Neural progenitor cell (in vitro differentiated cells): ENCODE results near the gene CHD2. TPM values are rescaled to one million over a fixed set of nuclear protein-coding genes. Genes with fewer than 3 reads are reported as not detected.
A peak's percentile ranks its signal among the peaks of the same experiment; 100 is the strongest.
"Not testable (repeated sequence)": the region's sequence is repeated elsewhere in the genome, so short reads cannot be mapped to it uniquely, and the experiment has no call there.

Source experiments
- DNase-seq: peaks from one replicate; pipeline ENCODE4 v3.0.0-alpha.2; 2016; ENCODE audit warnings: low spot score
- H2AFZ ChIP-seq: fragments of 200-600 bp; sonication (generic); replicated peaks from 2 replicates; pipeline ENCODE4 v1.6.1; 2016; ENCODE audit warnings: antibody characterized with exemption
- H3F3A ChIP-seq: fragments of 200-600 bp; sonication (generic); 2 replicates; pipeline ENCODE4 v1.6.1; 2016; ENCODE audit warnings: antibody characterized with exemption, low read depth
- H3K27ac ChIP-seq: fragments of 200-600 bp; sonication (generic); 2 replicates; pipeline ENCODE4 v1.5.1; 2016; ENCODE audit warnings: mild to moderate bottlenecking
- H3K27me3 ChIP-seq: fragments of 200-600 bp; sonication (generic); 2 replicates; pipeline ENCODE4 v1.6.1; 2016; ENCODE audit warnings: mild to moderate bottlenecking, moderate library complexity
- H3K36me3 ChIP-seq: fragments of 200-600 bp; sonication (generic); 2 replicates; pipeline ENCODE4 v1.5.1; 2016
- H3K4me1 ChIP-seq: fragments of 200-600 bp; sonication (generic); 2 replicates; pipeline ENCODE4 v1.6.1; 2016; ENCODE audit warnings: mixed run types
- H3K4me2 ChIP-seq: fragments of 200-600 bp; sonication (generic); 2 replicates; pipeline ENCODE4 v1.6.1; 2016
- H3K4me3 ChIP-seq: fragments of 200-600 bp; sonication (generic); 2 replicates; pipeline ENCODE4 v1.5.1; 2016
- H3K79me2 ChIP-seq: fragments of 200-600 bp; sonication (generic); 2 replicates; pipeline ENCODE4 v1.6.1; 2016; ENCODE audit warnings: low read depth
- H3K9ac ChIP-seq: fragments of 200-600 bp; sonication (generic); 2 replicates; pipeline ENCODE4 v1.6.1; 2016
- H3K9me3 ChIP-seq: fragments of 200-600 bp; sonication (generic); 2 replicates; pipeline ENCODE4 v1.5.1; 2016; ENCODE audit warnings: low read depth
- H4K20me1 ChIP-seq: fragments of 200-600 bp; sonication (generic); 2 replicates; pipeline ENCODE4 v1.6.1; 2016; ENCODE audit warnings: low read depth
- H3K27ac Mint-ChIP-seq: 3 replicates; pipeline ENCODE4 v1.8.0; 2021; ENCODE audit warnings: mixed read lengths
- H3K27me3 Mint-ChIP-seq: 2 replicates; pipeline ENCODE4 v1.8.0; 2022; ENCODE audit warnings: low read depth, mild to moderate bottlenecking, inconsistent platforms, moderate library complexity, mixed read lengths; ENCODE audit not compliant: insufficient read depth
- H3K36me3 Mint-ChIP-seq: 3 replicates; pipeline ENCODE4 v1.8.0; 2021; ENCODE audit warnings: mixed read lengths
- H3K4me1 Mint-ChIP-seq: 3 replicates; pipeline ENCODE4 v1.8.0; 2021; ENCODE audit warnings: mixed read lengths
- H3K4me3 Mint-ChIP-seq: 3 replicates; pipeline ENCODE4 v1.8.0; 2021; ENCODE audit warnings: mild to moderate bottlenecking, moderate library complexity, mixed read lengths
- H3K9me3 Mint-ChIP-seq: 3 replicates; pipeline ENCODE4 v1.8.0; 2020; ENCODE audit warnings: mixed read lengths
- EZH2 ChIP-seq: fragments of 200-600 bp; sonication (generic); IDR thresholded peaks from 2 replicates; pipeline ENCODE4 v1.6.1; 2017; ENCODE audit warnings: antibody characterized with exemption, mild to moderate bottlenecking, moderate library complexity
- EZH2phosphoT487 ChIP-seq: fragments of 200-600 bp; sonication (generic); IDR thresholded peaks from 2 replicates; pipeline ENCODE4 v1.6.1; 2017; ENCODE audit warnings: antibody characterized with exemption
- total RNA-seq: library from RNA; depleted of rRNA; stranded (reverse); fragments of >200 nt; gene quantifications from 2 replicates; pipeline ENCODE4 v1.2.3, GENCODE V29; 2015; ENCODE audit warnings: low replicate concordance
- TF ChIP-seq, protein P1 (sequence below): fragments of 200-600 bp; sonication (generic); IDR thresholded peaks from 2 replicates; pipeline ENCODE4 v1.5.1; 2017; ENCODE audit warnings: antibody characterized with exemption, mild to moderate bottlenecking

The CHD2 gene
- total RNA-seq, 1 donor from 2014 or later = 128 TPM

DNA sequence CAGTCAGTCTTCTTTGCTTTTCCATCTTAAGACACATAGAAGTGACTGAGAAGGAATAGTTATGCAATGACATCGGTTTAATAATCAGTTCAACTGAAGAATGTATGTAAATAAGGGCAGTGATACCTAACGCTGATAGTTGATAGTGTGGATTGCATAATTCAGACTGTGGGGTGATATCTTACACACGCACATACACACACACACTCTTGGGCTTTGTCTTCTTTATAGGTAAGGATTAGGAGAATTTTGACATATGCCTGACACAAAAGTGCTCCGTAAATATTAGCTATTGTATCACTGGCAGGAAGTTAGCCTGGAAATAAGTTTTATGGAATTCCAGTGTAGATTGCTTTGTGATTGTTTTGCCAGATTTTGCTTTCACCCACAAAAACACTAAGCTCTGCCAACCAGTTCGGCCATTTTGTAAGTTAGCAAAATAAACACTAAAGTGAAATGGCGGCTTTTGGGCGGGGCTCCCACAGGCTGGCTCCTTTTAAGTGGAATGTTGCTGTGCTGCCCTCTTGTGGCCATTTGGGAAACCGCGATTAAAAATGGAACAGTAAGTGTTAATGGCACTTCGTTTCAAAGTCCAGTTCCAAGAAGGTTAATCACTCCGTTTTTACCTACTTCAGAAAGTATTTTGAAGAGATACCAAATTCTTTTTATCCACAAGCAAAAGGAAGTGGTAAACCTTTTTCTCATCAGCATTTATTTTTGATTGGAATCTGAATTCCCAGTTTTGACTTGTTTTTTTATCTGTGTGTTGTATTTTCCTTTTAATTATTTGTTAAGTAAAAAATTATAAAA lies 17.7 kb downstream of the CHD2 start:
- peaks cover 4% of the 10 kb centered on the region for H3K36me3 ChIP-seq
- no peaks in the 10 kb centered on the region for H3K9me3 ChIP-seq
- H3K27ac ChIP-seq = peak overlapping the region; percentile 86
- TF ChIP-seq EZH2phosphoT487 (no peak), EZH2 (no peak)
- TF ChIP-seq, protein P1, sequence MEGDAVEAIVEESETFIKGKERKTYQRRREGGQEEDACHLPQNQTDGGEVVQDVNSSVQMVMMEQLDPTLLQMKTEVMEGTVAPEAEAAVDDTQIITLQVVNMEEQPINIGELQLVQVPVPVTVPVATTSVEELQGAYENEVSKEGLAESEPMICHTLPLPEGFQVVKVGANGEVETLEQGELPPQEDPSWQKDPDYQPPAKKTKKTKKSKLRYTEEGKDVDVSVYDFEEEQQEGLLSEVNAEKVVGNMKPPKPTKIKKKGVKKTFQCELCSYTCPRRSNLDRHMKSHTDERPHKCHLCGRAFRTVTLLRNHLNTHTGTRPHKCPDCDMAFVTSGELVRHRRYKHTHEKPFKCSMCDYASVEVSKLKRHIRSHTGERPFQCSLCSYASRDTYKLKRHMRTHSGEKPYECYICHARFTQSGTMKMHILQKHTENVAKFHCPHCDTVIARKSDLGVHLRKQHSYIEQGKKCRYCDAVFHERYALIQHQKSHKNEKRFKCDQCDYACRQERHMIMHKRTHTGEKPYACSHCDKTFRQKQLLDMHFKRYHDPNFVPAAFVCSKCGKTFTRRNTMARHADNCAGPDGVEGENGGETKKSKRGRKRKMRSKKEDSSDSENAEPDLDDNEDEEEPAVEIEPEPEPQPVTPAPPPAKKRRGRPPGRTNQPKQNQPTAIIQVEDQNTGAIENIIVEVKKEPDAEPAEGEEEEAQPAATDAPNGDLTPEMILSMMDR = peak; percentile 98
- H3F3A ChIP-seq = peaks cover 64% of the 10 kb centered on the region
- no peak overlapping the region for H3K4me3 ChIP-seq
- no peak overlapping the region for H2AFZ ChIP-seq
- H4K20me1 ChIP-seq = peaks cover 52% of the 10 kb centered on the region
- peaks cover 100% of the 10 kb centered on the region for H3K79me2 ChIP-seq
- peak overlapping the region; percentile 17 for H3K4me2 ChIP-seq
- H3K4me3 Mint-ChIP-seq = peak overlapping the region; percentile 19
- peak overlapping the region; percentile 96 for H3K27ac Mint-ChIP-seq
- peaks cover 46% of the 10 kb centered on the region for H3K4me1 ChIP-seq
- peaks cover 3% of the 10 kb centered on the region for H3K9me3 Mint-ChIP-seq
- no peak overlapping the region for H3K9ac ChIP-seq
- H3K36me3 Mint-ChIP-seq = peaks cover 42% of the 10 kb centered on the region
- H3K27me3 Mint-ChIP-seq = no peaks in the 10 kb centered on the region
- no peaks in the 10 kb centered on the region for H3K27me3 ChIP-seq
- peaks cover 39% of the 10 kb centered on the region for H3K4me1 Mint-ChIP-seq
- peak; percentile 95 for DNase-seq

- H3K27me3 Mint-ChIP-seq = not testable (repeated sequence)
Observed at GRCh38 chr15:92918881-92919280, 18.8 kb downstream of the CHD2 start.

DNA sequence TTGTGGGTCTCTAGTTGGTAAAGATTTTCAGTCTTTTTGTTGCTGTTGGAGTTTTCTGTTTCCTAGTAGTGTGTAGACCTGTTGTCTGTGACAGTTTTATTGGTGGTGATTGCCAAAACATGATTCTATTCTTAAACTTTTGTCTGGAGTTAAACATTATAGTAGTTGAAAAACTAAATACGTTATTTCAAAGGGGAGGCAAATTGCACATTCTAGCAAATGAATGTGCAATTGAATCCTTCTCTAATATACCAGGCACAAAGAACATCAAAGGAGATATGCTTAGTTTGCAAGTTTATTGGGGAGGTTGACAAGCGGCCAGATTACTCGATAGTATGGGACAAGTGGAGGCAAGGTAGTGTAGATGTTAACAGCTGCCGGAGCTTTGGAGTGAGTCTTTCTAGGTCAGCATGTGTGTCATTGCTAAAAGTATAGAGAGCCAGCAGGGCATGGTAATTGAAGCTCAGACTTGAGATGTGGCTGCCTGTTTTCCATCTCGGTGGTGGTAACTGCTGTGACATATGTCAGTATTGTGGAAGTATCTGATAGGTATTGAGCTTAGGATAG lies 20.6 kb downstream of the CHD2 start:
- no peak overlapping the region for H3K4me3 ChIP-seq
- peaks cover 25% of the 10 kb centered on the region for H3K4me1 Mint-ChIP-seq
- no peak overlapping the region for H3K4me3 Mint-ChIP-seq
- H3K9ac ChIP-seq = no peak overlapping the region
- peaks cover 69% of the 10 kb centered on the region for H4K20me1 ChIP-seq
- peaks cover 31% of the 10 kb centered on the region for H3K4me1 ChIP-seq
- H3K79me2 ChIP-seq = peaks cover 100% of the 10 kb centered on the region
- H3K27me3 Mint-ChIP-seq = no peaks in the 10 kb centered on the region
- H3K4me2 ChIP-seq = no peak overlapping the region
- no peaks in the 10 kb centered on the region for H3K9me3 Mint-ChIP-seq
- H3F3A ChIP-seq = peaks cover 44% of the 10 kb centered on the region
- peaks cover 46% of the 10 kb centered on the region for H3K36me3 Mint-ChIP-seq
- DNase-seq = no peak
- no peaks in the 10 kb centered on the region for H3K27me3 ChIP-seq
- H3K36me3 ChIP-seq = peaks cover 6% of the 10 kb centered on the region
- no peak overlapping the region for H3K27ac Mint-ChIP-seq
- no peaks in the 10 kb centered on the region for H3K9me3 ChIP-seq
- H2AFZ ChIP-seq = no peak overlapping the region
- TF ChIP-seq, protein P1 = no peak
- TF ChIP-seq EZH2phosphoT487 = no peak
- no peak for TF ChIP-seq EZH2
- peak overlapping the region; percentile 23 for H3K27ac ChIP-seq

More at GRCh38 chr15:92918881-92919280, 18.8 kb downstream of the CHD2 start:
- not testable (repeated sequence) for H3K36me3 ChIP-seq, H3K4me3 Mint-ChIP-seq, H3K27me3 ChIP-seq, H3K4me2 ChIP-seq, H3K9ac ChIP-seq, H3K27ac ChIP-seq, H3K27ac Mint-ChIP-seq, DNase-seq, H3K9me3 ChIP-seq, H2AFZ ChIP-seq, H3K9me3 Mint-ChIP-seq, H3K4me3 ChIP-seq
- peaks cover 37% of the 10 kb centered on the region for H3K4me1 Mint-ChIP-seq
- H3K36me3 Mint-ChIP-seq = peaks cover 40% of the 10 kb centered on the region
- Histone ChIP-seq H3F3A (peaks cover 60% of the 10 kb centered on the region), H3K4me1 (peaks cover 39% of the 10 kb centered on the region), H3K79me2 (peaks cover 100% of the 10 kb centered on the region), H4K20me1 (peaks cover 54% of the 10 kb centered on the region)
